Neutrophil (primary cell): ENCODE measurements around the gene CRABP1.
"Not testable (repeated sequence)": the region's sequence is repeated elsewhere in the genome, so short reads cannot be mapped to it uniquely, and the experiment has no call there.

Experiments
- H3K27ac ChIP-seq: fragments of 200-600 bp; sonication (generic); 2 replicates; pipeline ENCODE4 v1.5.1; 2016; ENCODE audit warnings: mild to moderate bottlenecking, moderate library complexity
- H3K27me3 ChIP-seq: fragments of 200-600 bp; sonication (generic); 2 replicates; pipeline ENCODE4 v1.6.0; 2016; ENCODE audit warnings: mild to moderate bottlenecking
- H3K36me3 ChIP-seq: fragments of 200-600 bp; sonication (generic); 2 replicates; pipeline ENCODE4 v1.5.1; 2017
- H3K4me1 ChIP-seq, 2 experiments: fragments of 200-600 bp in 1 of 2; sonication (generic) in 1 of 2; 1 replicate in 1 of 2; 2 replicates in 1 of 2; pipeline versions ENCODE4 v1.5.1 to v1.6.1; 2013 to 2016; ENCODE audit warnings: low read depth in 1 of 2, low read length in 1 of 2, mild to moderate bottlenecking in 1 of 2, moderate library complexity in 1 of 2; ENCODE audit not compliant: control insufficient read depth in 1 of 2, insufficient read depth in 1 of 2
- H3K4me3 ChIP-seq, 2 experiments: fragments of 200-600 bp in 1 of 2; sonication (generic) in 1 of 2; 1 replicate in 1 of 2; 2 replicates in 1 of 2; pipeline ENCODE4 v1.5.1; 2013 to 2016; ENCODE audit warnings: low read depth in 1 of 2, low read length in 1 of 2, mild to moderate bottlenecking in 1 of 2, moderate library complexity in 1 of 2
- H3K9me3 ChIP-seq: fragments of 200-600 bp; sonication (generic); 2 replicates; pipeline ENCODE4 v1.5.1; 2016
- CTCF ChIP-seq: fragments of 200-600 bp; sonication (generic); IDR thresholded peaks from 2 replicates; pipeline ENCODE4 v1.5.1; 2016; ENCODE audit warnings: antibody characterized with exemption

The CRABP1 gene

DNA sequence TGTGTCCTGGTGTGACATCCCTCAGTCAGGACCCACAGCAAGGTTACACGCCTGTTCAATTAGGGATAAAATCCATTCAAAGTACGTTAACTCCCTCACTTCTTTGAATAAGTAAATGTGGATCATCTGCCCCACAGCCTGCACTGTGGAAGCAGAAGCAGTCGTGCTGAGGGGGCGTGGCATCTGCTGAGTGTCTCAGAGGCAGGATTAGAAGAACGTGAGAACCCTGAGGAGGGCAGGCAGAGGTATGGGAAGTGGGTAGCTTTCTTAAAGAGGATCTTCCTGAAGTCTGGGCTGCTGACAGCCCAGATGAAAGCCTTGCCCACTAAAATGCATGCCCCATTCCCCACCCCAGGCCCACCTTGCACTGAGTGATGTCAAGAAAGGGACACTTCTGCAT lies 28.5 kb downstream of the CRABP1 start:
- Histone ChIP-seq H3K27ac (no peak overlapping the region), H3K27me3 (peaks cover 9% of the 10 kb centered on the region), H3K36me3 (no peaks in the 10 kb centered on the region), H3K9me3 (no peaks in the 10 kb centered on the region), H3K4me3 (no peak overlapping the region), H3K4me1 (no peaks in the 10 kb centered on the region)
- TF ChIP-seq CTCF = no peak

GRCh38 chr15:78369161-78369560 lies 29.0 kb downstream of the CRABP1 start:
- no peaks in the 10 kb centered on the region for H3K36me3 ChIP-seq
- H3K4me1 ChIP-seq = no peaks in the 10 kb centered on the region
- peaks cover 9% of the 10 kb centered on the region for H3K27me3 ChIP-seq
- no peak overlapping the region for H3K27ac ChIP-seq
- H3K9me3 ChIP-seq = no peaks in the 10 kb centered on the region
- H3K4me3 ChIP-seq = no peak overlapping the region
- TF ChIP-seq CTCF = no peak

DNA sequence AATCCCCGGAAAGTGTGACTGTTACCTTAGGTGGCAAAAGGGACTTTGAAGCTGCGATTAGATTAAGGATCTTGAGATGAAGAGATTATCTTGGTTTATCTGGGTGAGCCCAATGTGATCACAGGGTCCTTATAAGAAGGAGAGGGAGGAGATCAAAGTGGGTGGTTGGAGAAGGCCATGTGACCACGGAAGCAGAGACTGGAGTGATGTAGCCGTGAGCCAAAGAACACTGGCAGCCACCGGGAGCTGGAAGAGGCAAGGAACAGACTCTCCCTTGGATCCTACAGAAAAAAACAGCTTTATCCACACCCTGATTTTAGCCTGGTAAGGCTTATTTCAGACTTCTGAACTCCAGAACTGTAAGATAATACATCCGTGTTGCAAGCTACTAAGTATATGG lies 29.9 kb downstream of the CRABP1 start:
- TF ChIP-seq CTCF = no peak
- no peak overlapping the region for H3K27ac ChIP-seq
- H3K36me3 ChIP-seq = no peaks in the 10 kb centered on the region
- H3K27me3 ChIP-seq = peaks cover 9% of the 10 kb centered on the region
- H3K4me1 ChIP-seq = peaks cover 2 to 5% of the 10 kb centered on the region in 2 experiments
- H3K4me3 ChIP-seq = no peak overlapping the region
- no peaks in the 10 kb centered on the region for H3K9me3 ChIP-seq

DNA sequence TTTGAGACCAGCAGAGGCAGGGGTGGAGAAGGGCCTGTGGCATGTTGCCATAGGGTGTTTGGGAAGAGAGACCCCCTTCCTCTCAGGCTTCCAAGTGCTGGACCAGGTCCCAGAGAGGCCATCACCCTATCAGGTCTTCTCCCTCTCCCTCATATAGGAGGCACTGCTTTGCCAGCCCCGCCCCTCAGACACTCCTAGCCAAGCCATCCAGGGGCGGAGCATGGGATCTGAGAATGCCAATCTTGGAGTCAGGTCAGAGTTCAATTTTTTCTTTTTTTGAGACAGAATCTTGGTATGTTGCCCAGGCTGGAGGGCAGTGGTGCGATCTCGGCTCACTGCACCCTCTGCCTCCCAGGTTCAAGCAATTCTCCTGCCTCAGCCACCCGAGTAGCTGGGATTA lies 32.7 kb downstream of the CRABP1 start:
- Histone ChIP-seq H3K4me1 (peaks cover 6 to 7% of the 10 kb centered on the region in 2 experiments), H3K27me3 (peaks cover 6% of the 10 kb centered on the region), H3K27ac (no peak overlapping the region), H3K9me3 (no peaks in the 10 kb centered on the region), H3K4me3 (no peak overlapping the region), H3K36me3 (no peaks in the 10 kb centered on the region)
- TF ChIP-seq CTCF = no peak

GRCh38 chr15:78374436-78375393 lies 34.6 kb downstream of the CRABP1 start:
- H3K4me3 ChIP-seq = no peak overlapping the region
- no peaks in the 10 kb centered on the region for H3K27me3 ChIP-seq
- no peak overlapping the region for H3K27ac ChIP-seq
- no peak for TF ChIP-seq CTCF
- H3K9me3 ChIP-seq = no peaks in the 10 kb centered on the region
- no peaks in the 10 kb centered on the region for H3K36me3 ChIP-seq
- H3K4me1 ChIP-seq = peaks cover 6 to 7% of the 10 kb centered on the region in 2 experiments

- H3K9me3 ChIP-seq, H3K27me3 ChIP-seq: not testable (repeated sequence)
These were observed 40.0 kb downstream of the CRABP1 start for GRCh38 chr15:78380143-78380542.

More at GRCh38 chr15:78380143-78380542, 40.0 kb downstream of the CRABP1 start:
- not testable (repeated sequence) for H3K4me3 ChIP-seq, H3K4me1 ChIP-seq, H3K27ac ChIP-seq, H3K36me3 ChIP-seq
